Activated CD8-positive, alpha-beta memory T cell treated with anti-CD3 and anti-CD28 coated beads for 36 hours (primary cell): ENCODE data around the gene ZP3. TPM values are rescaled to one million over a fixed set of nuclear protein-coding genes. Genes with fewer than 3 reads are reported as not detected.
"Not testable (repeated sequence)": the region's sequence is repeated elsewhere in the genome, so short reads cannot be mapped to it uniquely, and the experiment has no call there.

Source experiments
- CTCF ChIA-PET: fragments of 350-600 bp; sonication (Branson Sonifier 250); formaldehyde crosslinking; loops from one replicate; lab custom pipeline; 2021; ENCODE audit warnings: antibody characterized with exemption; lab: Charles Lee
- POLR2A ChIA-PET: fragments of 350-600 bp; sonication (Branson Sonifier 250); formaldehyde crosslinking; loops from one replicate; lab custom pipeline; 2021; ENCODE audit warnings: antibody characterized with exemption; lab: Charles Lee
- total RNA-seq, 2 experiments: library from RNA; stranded (reverse); gene quantifications; one replicate each; pipeline ENCODE4 v1.2.3, GENCODE V29; 2021

Gene ZP3
- total RNA-seq, 2 experiments from 2014 or later: 1.5 to 1.6 TPM

DNA sequence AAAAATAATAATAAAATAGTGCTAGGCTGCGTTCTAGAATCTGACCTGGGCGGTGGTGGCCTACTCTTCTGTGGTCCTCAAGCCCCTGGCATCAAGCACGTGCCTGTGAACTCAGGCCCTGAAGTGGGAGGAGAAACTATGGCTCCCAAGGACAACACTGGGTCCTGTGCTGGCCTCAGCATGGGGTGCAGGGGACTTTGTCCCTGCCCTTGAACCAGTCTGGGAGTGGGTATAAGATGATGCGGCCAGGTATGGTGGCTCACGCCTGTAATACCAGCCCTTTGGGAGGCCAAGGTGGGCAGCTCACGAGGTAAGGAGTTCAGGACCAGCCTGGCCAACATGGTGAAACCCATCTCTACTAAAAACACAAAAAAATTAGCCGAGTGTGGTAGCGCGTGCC lies 5.5 kb downstream of the ZP3 start:
- POLR2A ChIA-PET: no interaction called here
- CTCF ChIA-PET: no interaction called here

DNA sequence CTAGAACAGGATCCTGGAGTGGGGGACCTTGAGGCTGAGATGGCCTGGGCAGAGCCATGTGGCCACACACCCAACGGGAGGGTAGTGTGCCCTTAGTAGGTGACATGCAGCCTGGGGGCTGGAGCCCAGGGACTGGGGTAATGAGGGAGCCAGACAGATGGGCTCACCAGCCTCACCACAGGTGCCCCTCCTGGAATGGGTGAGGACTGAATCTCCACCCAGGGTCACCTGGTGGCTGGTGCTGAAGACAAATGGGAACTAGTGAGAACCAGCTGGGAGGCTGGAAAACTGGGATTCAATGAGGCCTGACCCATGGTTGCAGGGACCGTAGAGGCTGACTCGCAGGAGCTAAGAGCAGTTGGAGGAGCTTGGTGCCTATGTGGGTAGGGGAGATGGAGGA lies 6.1 kb downstream of the ZP3 start:
- CTCF ChIA-PET: no interaction called here
- POLR2A ChIA-PET: no interaction called here

DNA sequence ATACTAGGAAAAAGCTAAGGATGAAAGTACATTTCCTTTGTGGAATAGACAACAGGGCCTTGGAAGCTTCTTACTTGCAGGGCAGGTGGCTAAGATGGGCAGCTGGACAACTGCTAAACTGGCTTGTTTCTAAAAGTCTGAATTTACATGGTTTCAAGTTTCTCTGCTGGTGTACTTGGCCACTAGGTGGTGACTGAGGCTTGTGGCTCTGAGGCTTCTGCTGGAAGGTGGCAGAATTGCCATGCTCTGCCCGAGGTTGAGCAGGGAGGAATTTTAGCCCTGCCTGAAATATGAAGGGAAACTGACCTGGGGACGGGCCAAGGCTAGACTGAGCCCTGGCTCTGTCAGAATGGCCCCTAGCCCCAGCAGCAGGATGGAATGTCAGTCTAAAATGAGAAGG lies 13.1 kb downstream of the ZP3 start:
- POLR2A ChIA-PET, CTCF ChIA-PET: not testable (repeated sequence)

DNA sequence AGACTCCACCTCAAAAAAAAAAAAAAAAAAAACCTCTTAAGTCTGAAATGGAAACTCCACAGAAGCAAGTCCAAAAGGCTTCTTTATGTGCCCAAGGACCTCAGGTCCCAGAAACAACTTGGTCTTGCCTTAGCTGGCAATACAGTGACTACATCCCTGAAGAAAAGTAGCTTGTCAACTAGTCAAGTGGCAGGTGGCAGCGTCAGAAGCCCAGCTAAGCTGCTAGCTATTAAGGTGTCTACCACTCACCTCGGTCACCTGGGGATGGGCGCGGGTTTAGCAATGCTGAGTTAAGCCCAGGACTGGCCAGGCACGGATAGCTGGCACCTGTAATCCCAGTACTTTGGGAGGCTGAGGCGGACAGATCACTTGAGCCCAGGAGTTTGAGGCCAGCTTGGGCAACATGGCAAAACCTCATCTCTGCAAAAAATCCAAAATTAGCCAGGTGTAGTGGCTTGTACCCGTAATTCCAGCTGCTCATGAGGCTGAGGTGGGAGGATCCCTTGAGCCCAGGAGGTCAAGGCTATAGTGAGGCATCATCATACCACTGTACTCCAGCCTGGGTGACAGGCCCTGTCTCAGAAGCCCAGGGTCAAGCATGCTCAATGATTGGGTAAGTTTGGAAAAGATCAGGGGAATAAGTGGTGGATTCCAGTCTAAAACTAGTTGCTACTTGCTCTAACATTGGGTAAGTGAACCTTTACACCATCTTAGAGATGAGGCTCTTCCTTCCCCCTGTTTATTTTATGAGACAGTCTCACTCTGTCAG lies 14.6 kb downstream of the ZP3 start:
- POLR2A ChIA-PET, CTCF ChIA-PET: not testable (repeated sequence)

DNA sequence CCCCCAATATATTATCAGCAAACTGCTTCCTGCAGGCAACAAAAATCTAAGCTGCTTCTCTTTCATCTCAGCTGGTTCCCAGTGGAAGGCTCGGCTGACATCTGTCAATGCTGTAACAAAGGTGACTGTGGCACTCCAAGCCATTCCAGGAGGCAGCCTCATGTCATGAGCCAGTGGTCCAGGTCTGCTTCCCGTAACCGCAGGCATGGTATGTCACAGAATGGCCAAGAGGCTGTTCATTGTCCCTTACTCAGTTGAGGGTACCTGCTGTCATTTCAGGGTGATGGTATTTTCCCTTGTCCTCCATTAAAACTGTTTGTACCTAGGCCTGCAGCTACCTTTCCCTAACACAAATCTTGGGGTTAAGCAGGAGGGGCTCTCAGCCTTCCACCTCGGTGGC lies 15.7 kb downstream of the ZP3 start:
- POLR2A ChIA-PET, CTCF ChIA-PET: not testable (repeated sequence)

DNA sequence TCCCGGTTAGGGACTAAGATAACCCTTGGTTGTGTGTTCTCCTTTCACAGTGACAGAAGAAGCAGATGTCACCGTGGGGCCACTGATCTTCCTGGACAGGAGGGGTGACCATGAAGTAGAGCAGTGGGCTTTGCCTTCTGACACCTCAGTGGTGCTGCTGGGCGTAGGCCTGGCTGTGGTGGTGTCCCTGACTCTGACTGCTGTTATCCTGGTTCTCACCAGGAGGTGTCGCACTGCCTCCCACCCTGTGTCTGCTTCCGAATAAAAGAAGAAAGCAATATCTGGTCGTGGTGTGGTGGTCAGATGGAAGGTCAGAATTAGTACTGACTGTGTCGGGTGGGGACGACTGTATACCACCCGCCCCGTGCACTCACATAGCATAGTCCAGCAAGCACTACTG lies 17.0 kb downstream of the ZP3 start:
- POLR2A ChIA-PET, CTCF ChIA-PET: not testable (repeated sequence)

DNA sequence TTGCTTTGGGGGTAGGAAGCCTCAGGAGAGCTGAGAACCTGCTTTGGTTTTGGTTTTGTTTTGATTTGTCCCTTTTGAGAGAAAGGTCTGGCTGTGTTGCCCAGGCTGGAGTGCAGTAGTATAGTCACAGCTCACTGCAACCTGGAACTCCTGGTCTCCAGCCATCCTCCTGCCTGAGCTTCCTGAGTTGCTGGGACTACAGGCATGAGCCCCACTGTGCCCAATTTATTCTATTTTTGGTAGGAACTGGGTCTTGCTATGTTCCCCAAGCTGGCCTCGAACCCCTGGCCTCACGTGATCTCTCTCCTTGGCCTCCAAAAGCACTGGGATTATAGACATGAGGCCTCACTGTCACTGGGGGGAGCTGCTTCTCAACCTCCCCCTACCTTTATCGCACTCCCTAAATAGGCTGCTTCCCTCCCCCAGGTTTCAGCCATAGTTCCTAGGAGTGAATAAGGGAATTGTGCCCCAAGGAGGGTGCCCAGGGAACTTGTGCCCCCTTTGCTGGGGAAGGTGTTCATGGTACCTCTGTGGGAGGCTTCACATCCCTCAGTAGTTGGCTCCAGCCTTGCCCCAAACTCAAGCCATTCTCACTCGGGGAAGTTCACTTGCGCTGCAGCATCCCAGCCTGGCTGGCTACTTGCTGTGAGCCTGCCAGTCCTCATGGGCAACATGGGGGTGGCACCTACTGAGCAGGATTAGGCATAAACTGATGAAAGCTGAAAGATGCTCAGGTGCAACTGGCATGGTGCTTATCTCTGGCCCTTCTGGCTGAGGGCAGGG lies 18.1 kb downstream of the ZP3 start:
- CTCF ChIA-PET, POLR2A ChIA-PET: not testable (repeated sequence)

DNA sequence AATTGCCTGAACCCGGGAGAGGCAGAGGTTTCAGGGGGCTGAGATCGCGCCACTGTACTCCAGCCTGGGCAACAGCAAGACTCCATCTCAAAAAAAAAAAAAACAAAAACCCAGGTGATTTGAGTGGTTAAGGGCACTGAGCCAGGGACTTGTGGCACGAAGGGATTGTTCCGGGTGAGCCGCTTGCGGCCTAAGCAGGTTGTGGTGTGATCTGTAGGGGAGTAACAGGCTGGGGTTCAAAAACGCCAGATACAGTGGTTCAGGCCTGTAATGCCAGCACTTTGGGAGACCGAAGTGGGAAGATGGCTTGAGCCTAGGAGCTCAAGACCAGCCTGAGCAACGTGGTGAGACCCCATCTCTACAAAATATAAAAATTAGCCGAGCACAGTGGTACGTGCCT lies 19.1 kb downstream of the ZP3 start:
- POLR2A ChIA-PET, CTCF ChIA-PET: not testable (repeated sequence)

DNA sequence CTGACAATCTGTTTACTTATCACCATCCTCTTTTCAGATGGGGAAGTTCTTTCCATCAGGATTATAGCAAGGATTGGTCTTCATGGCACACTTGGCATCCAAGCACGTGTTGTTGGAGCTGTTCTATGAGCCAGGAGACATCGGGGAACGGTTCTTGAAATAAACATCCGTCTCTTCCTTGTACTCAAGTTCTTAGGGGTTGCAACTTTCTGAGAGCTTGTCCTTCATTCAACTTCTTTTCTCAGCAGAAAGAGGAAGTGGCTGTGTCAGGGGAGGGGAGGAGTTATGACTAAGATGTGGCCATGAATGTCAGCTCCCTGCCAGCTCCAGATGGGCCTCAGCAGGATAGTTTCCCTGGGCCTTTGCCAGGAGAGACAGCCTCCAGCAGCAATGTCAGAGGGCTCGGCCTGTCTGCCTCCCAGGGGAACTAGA lies 20.8 kb downstream of the ZP3 start:
- CTCF ChIA-PET, POLR2A ChIA-PET: not testable (repeated sequence)

DNA sequence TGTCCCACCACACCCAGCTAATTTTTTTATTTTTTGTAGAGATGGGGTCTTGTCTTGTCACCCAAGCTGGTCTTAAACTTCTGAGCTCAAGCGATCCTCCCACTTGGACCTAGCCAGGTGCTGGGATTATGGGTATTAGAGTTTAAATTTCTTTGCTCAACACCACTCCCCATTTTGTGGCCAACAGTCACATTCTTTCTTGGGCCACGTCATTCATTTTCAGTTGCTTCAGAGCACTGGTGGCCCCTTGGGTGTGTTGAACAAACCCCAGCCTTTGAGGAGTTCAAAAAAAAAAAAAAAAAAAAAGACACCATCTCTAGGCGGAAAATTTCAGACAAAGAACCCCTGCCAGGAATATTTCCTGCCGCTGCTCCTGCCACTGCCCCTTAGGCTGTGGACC lies 32.3 kb downstream of the ZP3 start:
- CTCF ChIA-PET, POLR2A ChIA-PET: not testable (repeated sequence)

DNA sequence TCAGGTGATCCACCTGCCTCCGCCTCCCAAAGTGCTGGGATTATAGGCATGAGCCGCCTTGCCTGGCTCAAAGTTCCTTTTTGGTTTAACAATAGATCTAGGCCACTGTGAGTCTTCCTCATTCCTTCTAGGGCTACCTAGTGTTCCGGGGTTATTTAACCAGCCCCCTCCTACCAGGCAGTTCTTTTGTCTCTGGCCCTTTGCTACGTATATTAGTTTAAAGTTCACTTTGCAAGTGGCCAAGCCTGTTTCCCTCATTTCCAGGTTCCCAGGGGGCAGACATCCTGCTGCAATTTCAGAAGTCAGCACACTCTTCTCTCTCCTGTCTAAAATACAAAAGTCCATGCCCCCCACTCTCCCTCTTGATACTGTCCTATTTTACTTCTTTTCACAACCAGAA lies 33.8 kb downstream of the ZP3 start:
- POLR2A ChIA-PET, CTCF ChIA-PET: not testable (repeated sequence)

DNA sequence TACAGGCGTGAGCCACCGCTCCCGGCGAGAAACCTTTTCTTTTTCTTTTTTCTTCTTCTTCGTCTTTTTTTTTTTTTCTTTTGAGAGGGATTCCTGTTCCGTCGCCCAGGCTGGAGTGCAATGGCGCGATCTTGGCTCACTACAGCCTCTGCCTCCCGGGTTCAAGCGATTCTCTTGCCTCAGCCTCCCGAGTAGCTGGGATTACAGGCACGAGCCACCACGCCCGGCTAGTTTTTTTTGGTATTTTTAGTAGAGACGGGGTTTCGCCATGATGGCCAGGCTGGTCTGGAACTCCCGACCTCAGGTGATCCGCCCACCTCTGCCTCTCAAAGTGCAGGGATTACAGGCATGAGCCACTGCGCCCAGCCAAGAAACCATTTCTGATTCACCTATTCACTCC lies 36.0 kb downstream of the ZP3 start:
- POLR2A ChIA-PET, CTCF ChIA-PET: not testable (repeated sequence)

DNA sequence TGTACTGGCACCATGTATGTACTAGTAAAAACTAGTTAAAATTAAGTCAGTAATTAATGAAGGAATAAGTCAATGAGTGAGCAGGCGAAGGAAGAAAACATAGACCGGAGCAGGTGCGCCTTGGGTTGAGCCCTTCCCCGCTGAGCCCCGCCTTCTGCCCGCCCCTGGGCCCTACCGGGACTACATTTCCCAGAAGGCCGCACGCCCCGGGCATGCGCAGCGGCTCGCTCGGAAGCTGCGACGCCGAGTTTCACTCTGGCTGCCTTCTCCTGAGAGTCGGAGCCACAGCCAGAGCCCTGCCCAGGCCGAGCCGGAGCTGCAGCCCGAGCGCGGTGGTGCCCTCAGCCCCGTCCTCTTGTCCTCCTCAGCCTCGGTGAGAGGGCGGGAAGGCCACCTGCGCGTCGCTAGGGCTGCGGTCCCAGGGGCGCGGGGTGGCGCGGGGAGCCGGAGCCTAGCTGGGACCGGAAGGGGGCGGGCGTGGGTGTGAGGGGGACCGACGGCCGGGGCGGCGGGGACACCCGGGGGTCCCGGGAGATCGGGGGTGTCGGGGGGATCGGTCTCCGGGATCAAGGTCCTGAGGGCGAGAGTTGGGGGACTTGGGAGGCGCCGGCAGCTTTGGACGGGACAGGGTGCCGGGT lies 36.8 kb downstream of the ZP3 start, which contains the start of gene DTX2:
DTX2 (plus strand) TSS at position 246 of the 638 bp plus-strand sequence. CDS start 18,801 bp downstream, outside the sequence.
- CTCF ChIA-PET: not testable (repeated sequence)

DNA sequence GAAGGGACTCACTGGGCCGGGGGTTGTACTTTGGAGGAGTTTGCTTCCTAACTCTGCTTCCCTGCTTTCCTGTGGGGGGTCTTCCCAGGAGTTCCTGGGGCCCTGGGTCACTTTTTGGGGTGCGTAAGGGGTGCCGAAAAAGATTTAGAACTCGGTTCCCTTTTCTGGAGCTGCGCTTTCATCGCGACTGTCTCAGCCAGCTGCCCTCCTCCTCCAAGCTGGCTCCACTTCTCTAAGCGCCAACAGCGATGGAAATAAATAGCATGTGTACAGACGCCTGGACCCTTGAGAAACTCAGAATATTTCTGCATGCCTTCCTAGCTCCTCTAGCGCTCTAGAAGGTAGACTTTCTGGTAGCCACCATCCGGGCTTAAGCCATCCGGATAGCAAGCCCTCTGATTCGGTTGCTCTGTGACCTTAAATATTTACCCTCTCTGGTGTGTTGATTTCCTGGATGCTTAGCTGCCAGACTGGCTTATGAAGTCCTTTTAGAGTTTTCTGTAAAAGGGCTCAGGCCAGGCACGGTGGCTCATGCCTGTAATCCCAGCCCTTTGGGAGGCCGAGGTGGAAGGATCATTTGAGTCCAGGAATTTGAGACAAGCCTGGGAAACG lies 37.6 kb downstream of the ZP3 start:
- POLR2A ChIA-PET, CTCF ChIA-PET: not testable (repeated sequence)

More for the DNA sequence above, 36.8 kb downstream of the ZP3 start, which contains the start of gene DTX2:
- POLR2A ChIA-PET: not testable (repeated sequence)

DNA sequence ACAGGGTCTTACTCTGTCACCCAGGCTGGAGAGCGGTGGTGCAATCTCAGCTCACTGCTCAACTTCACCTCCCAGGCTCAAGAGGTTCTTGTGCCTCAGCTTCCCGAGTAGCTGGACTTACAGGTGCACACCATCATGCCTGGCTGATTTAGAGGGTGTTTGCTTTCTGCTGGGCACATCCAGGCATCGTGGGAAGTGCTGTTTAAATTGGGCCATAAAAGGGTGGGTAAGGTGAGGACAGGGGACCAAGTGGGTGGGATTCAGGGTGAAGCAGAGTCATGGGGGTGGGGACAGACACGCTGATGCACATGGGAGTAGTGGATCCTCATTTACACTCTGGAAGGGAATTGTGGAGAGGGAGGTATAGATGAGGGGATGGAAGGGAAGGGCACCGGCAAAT lies 40.2 kb downstream of the ZP3 start:
- CTCF ChIA-PET, POLR2A ChIA-PET: not testable (repeated sequence)

DNA sequence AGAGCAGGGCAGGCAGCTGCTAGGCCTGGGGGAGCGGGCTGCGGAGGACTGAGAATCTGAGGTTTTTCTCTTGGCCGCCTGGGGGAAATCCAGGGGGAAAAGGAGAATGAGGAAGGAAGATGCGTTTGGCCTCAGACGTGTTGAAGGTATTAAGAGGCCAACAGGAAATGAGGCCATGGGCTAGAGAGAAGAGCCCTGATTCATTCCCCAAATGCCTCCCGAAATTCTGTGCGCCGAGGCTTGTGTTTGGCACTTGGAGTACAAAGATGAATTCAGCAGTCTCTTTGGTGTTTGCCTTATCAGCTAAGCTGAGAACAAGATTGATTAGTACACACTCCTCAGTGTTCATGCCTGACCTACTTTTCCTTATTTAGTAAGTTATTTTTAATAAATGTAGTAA lies 41.2 kb downstream of the ZP3 start:
- POLR2A ChIA-PET, CTCF ChIA-PET: not testable (repeated sequence)

DNA sequence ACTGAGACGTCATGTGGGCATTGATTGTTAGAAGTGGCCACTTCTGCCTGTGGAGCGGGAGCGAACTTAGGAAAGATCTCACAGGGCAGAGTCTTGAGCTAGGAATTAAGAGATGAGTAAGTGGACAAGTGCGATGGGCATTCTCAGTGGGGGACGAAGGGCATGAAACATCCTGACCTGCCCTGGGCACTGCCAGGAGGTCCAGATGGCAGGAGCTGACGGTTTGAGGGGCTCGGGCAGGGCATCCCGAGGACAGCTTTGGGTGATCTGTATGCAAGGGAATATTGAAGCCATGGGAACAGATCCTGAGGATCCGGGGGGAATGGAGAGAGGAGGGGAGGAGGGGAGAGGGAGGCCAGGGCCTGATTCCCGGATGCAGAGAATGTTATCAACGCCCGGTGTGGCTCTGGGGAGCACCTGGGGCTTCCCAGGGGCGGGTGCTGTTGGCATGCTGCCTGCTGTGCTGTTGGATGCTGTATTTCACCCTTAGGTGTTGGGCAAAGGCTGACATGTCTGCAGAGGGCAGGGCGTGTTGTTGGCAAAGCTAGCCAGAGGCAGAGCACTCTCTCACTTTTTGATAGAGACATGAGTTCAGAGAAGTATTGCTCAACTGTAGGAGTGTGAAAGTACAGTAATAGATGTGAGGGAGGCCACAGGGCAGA lies 43.1 kb downstream of the ZP3 start:
- POLR2A ChIA-PET, CTCF ChIA-PET: not testable (repeated sequence)

DNA sequence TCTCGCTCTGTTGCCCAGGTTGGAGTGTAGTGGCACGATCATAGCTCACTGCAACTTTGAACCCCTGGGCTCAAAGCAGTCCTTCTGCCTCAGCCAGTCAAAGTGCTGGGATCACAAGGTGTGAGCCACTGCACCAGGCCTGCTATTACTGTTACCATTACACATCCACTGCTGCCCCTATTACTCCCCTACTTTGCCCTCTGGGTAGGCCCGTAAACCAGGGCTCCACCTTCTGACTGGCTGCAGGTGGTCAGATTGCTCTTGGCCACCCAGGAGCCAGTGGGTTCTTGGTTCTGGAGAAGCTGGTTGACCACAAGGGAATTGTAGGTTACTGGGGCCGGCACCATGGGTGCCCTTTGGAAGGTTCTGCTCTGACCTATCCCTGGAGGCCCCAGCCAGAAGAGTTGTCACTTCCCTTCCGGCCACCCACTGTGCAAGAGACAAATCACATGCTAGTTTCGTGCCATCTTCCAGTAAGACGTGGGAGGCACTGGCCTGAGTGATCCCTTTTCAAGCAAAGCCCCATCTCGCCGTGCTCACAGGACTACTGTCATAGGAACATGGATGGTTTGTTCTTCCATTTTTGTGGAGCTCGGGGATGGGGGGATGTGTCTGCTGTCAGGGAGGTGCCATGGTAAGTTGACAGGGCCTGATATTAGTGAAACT lies 46.9 kb downstream of the ZP3 start:
- CTCF ChIA-PET, POLR2A ChIA-PET: not testable (repeated sequence)

DNA sequence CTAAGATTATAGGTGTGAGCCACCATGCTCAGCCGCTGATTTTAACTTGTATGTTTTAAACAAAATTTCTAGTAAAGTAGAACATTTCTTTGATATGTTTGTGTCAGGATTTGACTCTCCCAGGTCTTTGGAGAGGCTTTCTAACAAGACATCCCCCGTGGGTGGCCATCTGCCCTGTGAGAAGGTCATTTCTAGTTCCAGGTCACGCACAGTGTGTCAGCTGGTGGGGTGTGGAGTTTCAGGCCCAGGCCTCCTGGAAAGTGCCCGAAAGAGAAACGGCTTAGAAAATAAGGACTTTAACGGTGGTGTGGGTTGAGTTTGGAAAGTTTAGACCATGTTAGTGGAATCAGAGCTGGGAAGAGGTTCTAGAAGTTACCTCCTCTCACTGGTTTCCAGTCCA lies 48.3 kb downstream of the ZP3 start:
- POLR2A ChIA-PET, CTCF ChIA-PET: not testable (repeated sequence)
